GM19043 (cell line): ENCODE measurements around the gene PTCH1.

ENCODE experiments used
- ATAC-seq: cut with Tn5 transposase; IDR thresholded peaks from one replicate; pipeline ENCODE4 v1.9.1; 2021; ENCODE audit warnings: low read depth; ENCODE audit not compliant: unreplicated experiment

PTCH1 gene

DNA sequence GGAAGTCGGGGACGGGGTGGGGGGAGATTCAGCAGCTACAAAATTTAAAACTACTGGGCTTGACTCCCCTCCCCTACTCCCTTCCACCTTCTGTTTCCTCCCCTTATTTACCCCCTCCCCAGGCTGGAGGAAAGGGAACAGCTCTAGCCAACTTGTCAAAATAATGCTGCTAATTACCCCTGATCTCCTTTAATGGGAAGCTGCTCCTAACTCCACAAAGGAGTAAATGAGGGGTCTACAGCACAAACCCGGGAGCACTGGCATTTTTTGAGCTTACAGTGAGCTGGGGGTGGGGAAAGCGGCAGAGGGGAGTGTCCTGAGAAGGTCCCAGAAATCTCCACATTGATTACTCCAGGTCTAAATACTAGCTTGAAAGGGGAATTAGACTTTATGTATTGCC, 3.1 kb downstream of the PTCH1 start:
- ATAC-seq = no peak

DNA sequence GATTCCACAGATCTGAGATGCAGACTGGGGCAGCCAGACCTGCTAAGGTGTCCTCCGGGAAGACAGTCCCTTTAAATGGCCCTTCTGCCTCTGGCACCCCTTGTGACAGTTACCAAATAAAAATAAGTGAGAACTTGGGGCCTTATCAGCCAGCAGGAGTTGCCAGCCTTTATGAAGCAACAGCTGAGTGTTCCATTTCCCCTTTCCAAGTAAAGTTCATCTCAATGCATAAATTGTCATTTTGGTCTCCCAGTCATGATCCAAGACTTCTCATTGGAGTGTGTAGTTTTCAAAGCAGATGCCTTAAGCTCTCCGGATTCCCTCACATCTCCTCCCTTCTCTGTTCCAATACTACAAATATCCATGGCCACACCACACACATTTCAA, 4.1 kb downstream of the PTCH1 start:
- no peak for ATAC-seq

DNA sequence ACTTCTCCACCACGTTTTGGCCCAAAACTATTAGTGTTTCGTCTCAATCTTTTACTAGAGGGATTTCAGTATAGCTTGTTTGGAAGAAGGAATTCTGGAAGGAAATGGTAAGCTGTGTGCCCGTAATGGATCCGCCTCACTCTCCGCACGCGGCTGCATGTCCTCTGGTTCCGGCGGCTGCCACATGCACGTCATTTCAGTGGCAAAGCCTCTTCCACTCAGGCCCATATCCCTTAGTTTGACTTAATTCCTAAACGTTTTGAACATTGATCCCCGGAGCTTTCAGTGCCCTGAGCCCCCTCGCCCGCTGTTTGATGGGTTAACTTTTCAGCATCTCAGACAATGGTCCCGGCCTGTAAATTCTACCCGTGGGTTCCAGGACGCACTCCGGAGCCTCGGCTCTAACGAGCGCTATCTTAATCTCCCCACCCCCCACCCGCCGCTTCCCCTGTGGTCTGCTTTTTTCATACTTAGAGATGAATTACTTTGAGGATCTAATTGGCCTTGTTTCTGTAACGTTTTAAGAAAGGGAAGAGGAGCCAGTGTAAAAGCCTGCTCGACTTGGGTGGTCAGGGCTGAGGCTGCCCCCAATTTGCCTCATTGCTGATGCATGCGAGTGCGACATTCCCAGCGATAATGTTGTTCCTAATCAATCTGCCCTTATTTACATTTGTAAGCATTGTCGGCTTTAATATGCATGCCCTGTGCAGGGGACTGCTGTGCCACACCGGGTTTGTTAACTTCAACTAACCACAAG, 4.6 kb downstream of the PTCH1 start:
- ATAC-seq = no peak

DNA sequence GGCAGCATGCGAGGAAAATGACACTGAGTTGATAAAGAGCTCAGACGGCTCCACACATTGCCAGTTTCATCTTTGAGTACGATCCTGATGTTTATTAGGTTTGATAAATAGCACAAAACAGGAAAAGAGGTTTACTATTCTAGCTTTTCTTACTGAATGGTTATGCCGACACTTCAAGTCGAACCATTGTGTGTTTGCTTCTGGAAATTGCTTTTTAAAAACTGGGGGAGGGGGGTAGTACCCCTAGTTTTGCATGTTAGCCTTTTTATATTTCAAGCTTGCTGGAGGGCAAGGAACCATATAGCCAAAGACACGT, 5.2 kb downstream of the PTCH1 start:
- ATAC-seq = no peak

DNA sequence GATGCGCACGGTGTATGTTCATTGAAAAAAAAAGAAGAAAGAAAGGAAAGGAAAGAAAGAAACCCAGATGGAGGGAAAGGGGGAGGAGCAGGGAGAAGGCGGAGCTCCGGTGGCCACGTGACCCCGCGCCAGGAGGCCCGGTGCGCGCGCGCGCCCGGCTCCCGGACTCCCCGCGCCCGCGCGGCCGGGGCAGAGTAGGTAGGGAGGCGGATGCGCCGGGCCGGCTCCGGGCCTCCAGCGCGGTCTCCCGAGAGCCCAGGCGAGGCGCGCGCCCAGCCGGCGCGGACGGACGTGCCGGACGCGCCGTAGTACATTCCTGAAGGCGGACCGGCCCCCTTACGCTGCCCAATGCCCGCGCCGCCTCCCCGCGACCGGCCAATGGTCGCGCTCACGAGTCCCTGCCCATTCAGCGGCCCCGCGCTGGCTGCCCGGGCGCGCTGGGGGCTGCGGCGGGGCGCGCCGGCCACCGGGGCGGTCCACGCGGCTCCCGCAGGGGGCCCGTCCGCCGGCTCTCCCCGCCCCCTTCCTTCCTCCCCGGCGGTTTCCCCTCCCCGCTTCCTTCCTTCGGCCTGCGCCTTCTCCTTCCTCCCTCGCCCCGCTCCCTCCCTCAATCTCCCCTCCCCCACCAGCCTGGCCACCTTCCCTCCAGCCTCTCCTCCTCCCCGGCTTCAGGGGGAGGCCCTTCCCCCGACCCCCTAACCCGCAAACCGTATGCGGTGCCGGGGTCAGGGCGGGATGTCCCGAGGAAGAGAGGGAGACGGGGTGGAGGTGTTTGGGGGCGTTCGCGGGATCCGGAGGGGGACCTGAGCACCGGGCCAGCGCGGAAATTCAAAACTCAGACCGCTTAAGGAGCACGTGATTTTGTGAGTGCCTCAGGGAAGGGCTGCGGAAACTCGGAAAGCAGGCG, 5.8 kb downstream of the PTCH1 start:
- ATAC-seq = peak; percentile 38

DNA sequence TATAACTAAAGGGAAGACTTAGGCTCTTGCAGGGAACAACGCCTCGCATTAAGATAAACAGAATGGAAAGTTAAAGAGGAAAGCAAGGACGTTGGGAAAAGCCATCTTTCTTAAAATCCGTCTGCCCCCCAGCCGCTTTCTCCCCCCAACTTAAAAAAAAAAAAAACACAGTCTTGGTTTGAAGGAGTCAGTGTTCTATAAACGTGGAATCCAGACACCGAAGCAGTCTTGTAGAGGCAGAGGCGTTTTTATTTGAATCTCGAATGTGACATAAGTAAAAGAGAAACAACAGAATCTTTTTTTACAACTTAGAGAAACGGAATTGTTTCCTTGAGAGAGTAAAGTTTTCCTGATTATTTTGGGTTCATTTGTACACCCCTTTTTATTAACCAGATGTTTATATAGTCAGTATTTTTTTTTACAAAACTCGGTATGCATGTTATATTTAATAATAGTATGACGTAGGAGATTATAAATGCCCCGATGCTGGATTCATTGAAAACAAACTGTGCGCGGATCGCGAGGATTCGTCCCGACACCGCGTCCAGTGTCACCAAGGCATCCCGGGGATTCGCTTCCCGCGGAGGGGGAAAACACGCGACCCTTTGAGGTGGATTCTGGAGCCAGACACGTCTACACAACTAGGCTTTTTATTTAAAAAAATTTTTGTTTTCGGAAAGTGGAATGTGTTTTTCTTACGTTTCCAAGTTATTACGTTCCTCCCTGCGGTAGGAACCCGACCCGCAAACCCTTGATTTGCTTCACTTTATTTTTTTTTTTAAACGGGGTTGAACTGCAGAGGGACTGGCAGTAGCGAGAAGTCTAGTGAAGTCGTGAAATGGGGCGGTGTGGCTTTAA, 6.7 kb downstream of the PTCH1 start:
- ATAC-seq = no peak

DNA sequence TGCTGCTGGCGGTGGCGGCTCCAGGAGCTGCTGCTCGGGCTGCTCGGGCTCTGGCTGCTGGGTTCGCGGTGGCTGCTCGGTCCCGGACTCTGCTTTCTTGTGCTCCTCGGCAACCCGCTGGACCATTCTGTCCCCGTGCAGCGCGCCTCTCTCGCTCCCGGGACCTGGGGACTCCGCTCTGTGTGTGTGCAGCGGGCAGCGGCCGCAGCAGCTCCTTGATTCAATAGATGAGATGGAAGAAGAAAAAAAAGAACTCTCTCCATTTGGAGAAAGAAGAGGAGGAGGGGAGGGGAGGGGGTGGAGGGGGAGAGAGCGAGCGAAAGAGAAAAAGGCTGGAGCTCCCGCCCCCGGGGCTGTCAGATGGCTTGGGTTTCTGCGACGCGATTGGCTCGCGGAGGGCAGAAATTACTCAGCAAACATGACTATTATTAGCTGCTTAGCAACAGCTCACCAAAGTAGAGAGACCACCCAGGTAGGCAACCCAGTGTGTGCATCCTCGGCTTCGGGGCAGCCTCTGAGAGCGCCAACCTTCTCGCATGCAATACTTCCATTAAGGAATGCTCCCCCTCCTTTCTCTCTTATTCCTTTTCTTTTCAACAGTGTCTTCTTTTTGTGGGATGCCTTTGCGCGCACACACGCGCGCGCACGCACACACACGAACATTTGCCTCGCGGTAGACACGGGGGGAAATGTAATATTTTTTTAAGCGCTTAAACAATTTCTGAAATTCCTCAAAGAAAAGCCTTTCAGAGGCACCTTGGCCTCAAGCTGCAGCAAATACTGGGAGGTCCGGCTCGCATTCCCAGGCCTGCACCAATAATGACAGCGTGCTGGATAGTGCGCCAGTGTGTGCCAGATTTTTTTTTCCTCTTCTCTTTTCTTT, 7.6 kb downstream of the PTCH1 start:
- ATAC-seq = peak; percentile 34

DNA sequence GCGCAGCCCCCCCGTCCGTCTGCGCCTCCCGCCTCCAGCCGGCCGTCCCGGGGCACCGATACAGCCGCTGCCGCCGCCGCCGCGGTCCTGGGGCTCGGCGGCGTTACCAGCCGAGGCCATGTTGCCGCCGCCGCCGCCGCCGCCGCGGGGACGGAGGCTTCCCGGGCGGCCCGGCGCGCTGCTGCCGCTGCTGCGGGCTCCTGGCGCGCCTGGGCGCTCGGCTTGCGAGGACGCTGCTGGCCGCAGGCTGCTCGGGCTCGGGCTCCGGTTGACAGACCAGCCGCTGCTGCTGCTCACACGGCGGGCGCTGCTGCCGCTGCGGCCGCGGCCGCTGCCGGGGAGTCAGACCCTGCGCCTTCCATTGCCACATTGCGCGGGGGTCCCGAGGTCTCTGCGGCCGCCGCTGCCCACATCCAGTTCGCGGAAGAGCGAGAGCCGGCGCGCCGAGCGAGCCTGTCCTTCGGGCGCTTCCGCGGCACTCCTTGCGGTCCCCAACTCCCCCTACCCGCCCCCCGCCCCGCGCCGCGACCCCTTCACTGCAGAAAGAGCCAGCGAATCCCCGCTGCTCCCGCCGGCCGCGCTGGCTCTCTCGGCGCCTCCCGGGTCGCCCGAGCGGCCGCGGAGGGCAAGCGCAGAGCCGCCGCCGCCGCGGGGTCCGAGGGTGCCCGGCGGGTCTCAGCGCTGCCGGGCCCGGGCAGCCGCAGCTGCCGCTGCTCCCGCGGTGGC, 8.4 kb downstream of the PTCH1 start:
- no peak for ATAC-seq

DNA sequence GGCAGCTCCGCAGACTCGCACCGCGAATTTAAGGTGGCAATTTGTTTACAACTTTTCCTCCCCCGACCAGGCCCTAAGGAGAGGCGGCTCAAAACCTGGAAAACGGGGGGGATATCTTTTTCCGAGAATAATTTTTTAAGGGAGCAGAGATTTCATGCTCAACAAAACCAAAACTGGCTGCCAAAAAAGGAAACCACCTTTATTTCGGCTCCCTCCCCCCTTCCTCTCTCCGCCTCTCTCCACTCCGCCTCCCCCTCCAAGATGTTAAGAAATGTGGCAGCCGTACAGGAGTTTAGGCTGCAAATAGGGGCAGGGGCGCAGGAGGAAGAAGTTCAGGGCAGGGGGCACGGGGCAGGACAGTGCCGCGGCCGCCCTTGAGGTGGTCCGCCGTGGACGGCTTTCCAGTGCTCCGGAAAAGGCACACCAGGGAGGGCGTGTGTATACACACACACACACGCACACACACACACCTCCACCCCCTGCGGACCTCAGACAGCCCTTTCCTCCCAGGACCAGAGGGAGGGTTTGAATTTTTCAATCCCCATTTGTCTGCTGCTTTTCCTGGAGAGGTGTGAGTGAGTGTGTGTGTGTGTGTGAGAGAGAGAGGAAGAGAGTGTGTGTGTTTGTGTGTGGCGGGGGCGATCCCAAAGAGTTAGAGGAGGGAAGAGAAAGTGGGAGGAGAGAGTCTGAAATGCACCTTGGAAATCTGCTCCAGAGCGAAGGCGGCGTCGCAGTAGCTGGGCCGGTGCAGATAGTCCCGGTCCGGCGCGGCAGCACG, 9.1 kb downstream of the PTCH1 start:
- no peak for ATAC-seq

DNA sequence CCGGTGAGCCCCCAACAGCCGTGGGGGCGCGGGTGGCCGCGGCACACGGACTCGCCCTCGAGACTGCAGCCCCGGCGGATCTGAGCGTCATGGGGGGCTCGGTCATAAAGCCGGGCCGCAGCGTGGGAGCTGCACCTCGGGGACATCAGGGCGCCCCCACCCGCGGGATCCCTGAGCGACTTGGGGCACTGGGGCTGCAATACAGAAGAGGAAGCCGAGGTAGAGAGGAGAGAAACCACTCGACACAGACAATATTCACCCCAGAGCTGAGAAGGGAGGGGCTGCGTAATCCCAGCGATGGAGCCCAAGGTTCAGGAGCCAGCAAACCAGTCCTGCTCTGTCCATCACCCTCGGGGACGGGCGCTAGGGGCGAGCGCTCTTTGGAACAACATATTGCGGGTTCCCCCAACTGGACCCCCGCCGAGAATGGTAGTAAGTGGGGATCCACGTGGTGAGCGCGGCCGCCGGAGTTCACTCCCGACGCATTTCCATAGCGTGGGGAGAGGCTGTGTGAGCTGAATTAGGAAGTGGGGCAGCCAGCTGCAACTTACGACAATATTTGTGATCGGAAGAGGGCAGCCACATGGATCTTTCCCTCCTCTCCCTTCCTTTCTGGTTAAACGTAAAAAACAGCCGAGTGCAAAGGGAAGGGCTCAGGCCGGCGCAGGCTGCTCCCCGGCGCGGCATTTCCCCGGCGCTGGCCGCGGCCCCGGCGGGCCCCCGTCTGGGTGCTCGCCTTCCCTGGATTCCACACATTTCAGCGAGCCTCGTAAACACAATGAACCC, 9.9 kb downstream of the PTCH1 start:
- ATAC-seq = no peak

DNA sequence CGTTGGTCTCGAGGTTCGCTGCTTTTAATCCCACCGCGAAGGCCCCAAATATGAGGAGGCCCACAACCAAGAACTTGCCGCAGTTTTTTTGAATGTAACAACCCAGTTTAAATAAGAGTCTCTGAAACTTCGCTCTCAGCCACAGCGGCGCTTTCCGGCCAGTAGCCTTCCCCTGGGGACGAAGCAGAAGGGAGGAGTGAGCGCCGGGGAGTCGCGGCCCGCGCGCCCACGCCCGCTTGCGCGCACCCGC, 10.4 kb downstream of the PTCH1 start:
- ATAC-seq = no peak

DNA sequence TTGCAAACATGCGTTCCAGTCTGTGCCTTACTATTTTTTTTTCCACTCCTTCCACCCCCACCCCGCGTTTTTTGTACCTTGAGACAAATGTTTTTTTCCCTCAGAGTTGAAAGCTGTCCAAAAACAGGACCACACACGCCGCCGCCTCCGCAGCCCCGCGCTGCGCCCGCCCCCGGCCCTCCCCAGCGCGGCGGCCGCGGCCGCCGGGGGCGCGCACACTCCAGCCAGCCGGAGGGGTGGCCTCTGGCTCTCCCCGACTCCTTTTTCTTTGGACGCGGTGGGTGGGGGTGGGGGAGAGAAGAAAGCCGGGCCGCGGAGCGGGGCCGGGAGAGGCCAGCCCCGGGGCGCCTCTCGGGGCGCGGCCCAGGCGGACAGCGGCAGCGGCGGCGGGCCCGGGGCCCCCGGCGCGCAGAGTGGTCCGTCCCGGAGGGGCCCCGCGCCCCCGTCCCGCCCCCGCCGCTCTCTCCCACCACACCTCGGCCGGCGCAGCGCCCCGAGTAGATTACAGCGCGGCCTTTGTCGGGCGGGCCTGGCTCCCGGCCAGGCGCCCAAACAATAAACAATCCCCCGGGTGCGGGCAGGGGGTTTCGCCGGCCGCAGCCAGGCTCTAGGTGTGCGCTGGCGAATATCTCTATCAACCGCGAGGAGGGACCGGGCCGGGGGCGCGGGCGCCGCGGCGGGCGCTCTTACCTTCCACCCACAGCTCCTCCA, 10.9 kb downstream of the PTCH1 start:
- ATAC-seq = no peak

DNA sequence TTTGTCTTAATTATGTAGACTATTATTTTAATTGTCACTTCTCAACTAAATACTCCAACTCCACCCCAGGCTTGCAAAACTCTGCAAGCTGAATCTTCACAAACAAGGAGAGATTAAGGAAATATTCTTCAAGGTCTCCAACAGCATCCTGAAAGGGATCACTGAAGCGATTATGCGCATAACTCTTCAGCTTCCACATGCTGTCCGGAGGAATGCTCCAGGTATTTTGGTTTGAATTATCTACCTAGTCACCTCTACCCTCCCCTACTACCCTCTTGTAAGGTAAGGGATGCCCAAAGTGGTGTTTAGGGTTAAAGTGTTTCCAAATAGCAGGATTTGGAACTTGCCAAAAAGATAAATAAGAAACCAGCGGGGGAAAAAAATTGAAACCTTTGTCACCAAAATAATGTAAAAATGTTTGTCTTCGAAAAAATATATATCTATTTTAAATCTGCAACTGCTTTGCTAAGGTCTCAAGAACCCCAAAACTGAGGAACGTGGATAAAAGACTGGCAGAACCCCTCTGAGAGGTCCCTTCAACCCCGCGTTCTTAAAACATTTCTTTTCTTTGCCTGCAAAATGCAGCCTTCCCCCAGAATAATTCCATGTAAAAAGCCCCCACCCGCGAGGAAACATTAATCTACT, 11.6 kb downstream of the PTCH1 start:
- no peak for ATAC-seq

DNA sequence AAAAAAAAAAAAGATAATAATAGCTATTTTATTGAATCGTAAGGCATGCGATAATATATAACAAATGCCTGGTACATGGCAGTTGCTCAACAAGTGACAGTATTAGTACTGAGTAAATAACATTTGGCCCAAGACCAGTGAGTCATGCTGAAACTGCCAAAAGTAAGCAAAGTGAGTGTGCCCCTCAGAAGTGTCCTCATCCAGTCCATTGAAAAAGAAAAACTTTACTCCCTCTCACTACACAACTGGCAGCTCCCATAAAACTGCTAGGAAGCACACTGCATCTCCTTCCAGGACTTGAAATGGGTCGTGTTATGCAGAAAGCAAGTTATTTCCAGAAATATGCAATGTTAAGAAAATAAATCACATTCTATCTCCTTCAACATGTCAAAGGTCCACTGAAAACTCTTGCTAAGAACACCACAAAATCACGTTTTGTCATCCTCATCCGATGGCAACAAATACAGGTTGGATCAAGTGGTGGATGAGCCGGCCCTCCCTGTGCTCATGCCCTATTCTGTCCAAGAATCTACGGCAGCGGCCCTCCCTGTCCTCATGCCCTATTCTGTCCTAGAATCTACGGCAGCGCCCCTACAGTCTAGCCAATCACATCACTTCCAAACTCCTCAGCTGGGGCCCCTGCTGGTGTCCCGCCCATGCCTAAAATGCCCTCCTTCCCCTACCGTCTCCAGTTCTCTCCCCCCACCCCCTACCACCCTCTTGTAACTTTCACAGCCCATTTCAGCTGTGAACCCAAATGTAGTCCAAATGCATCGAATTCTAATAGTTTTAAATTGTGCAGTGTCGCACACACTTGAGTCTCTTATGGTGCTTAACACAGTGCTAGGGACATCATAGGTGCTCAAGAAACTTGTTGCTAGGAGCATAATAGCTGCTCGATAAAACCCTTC, 12.5 kb downstream of the PTCH1 start:
- ATAC-seq = no peak

DNA sequence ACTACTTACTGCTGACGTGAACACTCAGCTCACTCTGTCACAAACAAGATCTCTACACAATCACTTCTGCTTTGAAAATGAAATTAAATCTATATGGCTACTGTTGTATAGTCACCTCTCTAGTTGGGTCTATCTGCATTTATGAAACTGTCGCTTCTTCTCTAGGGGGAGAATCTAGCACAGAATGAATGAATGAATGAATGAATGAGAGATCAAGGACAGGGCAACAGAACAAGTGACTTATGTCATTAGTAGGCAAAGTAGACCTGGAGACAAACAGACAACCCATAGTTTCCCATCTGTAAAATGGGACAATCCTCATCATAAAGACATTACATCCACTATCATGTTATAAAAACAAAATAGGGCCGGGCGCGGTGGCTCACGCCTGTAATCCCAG, 13.4 kb downstream of the PTCH1 start:
- ATAC-seq = no peak

DNA sequence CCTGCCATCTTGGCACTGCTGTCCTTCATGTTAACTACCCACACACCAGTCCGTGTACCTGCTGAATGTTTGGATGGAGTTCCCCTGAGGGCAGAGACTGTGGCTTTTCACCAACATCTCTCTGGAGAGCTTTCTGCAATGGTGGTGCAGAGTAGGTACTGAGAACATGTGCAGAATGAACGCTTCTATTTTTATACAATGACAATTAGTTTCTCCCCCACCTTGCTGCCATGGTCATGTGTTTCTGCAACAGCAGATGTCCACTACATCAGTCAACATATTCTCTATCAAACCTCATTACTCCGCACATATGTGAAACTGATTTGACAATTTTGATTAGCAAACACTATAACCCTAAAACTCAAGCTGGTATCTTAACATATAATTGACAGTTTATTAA, 14.5 kb downstream of the PTCH1 start:
- no peak for ATAC-seq
